Neural cell (in vitro differentiated cells): ENCODE results near the gene BDKRB1. TPM values are rescaled to one million over a fixed set of nuclear protein-coding genes. Genes with fewer than 3 reads are reported as not detected.

Experiments used
- H2AFZ ChIP-seq: fragments of 200-600, 300-800 bp; sonication (generic), shearing (Covaris generic); 2 replicates; pipeline ENCODE4 v1.6.0; 2014; ENCODE audit warnings: low read depth, mild to moderate bottlenecking, antibody characterized with exemption, low read length, moderate library complexity
- H3F3A ChIP-seq: fragments of 200-600 bp; shearing (Covaris generic); 2 replicates; pipeline ENCODE4 v1.6.1; 2016; ENCODE audit warnings: mild to moderate bottlenecking, moderate library complexity, mixed read lengths, antibody characterized with exemption, low read length; ENCODE audit not compliant: insufficient read depth, poor library complexity, severe bottlenecking
- H3K27ac ChIP-seq: fragments of 200-600, 300-800 bp; sonication (generic), shearing (Covaris generic); 2 replicates; pipeline ENCODE4 v1.5.1; 2014; ENCODE audit warnings: mild to moderate bottlenecking, low read length, moderate library complexity
- H3K27me3 ChIP-seq: fragments of 300-800, 200-600 bp; sonication (generic), shearing (Covaris generic); 2 replicates; pipeline ENCODE4 v1.6.0; 2014; ENCODE audit warnings: mild to moderate bottlenecking, low read depth, low read length, moderate library complexity; ENCODE audit not compliant: insufficient read depth
- H3K36me3 ChIP-seq: fragments of 300-800, 200-600 bp; sonication (generic), shearing (Covaris generic); 2 replicates; pipeline ENCODE4 v1.5.1; 2014; ENCODE audit warnings: mild to moderate bottlenecking, antibody characterized with exemption, low read length, moderate library complexity; ENCODE audit not compliant: insufficient read depth
- H3K4me2 ChIP-seq: fragments of 300-800, 200-600 bp; sonication (generic), shearing (Covaris generic); 2 replicates; pipeline ENCODE4 v1.6.0; 2014; ENCODE audit warnings: mild to moderate bottlenecking, low read length
- H3K4me3 ChIP-seq: fragments of 300-800, 200-600 bp; sonication (generic), shearing (Covaris generic); 2 replicates; pipeline ENCODE4 v1.5.1; 2014; ENCODE audit warnings: mild to moderate bottlenecking, low read length, moderate library complexity
- H3K79me2 ChIP-seq: fragments of 200-600 bp; shearing (Covaris generic); replicated peaks from 2 replicates; pipeline ENCODE4 v1.6.0; 2014; ENCODE audit warnings: mild to moderate bottlenecking, low read length, moderate library complexity; ENCODE audit not compliant: insufficient read depth
- H3K9ac ChIP-seq: fragments of 300-800, 200-600 bp; sonication (generic), shearing (Covaris generic); 2 replicates; pipeline ENCODE4 v1.6.1; 2016; ENCODE audit warnings: mild to moderate bottlenecking, low read length, mixed read lengths
- H3K9me2 ChIP-seq: fragments of 200-600 bp; shearing (Covaris generic); 2 replicates; pipeline ENCODE4 v1.6.1; 2016; ENCODE audit warnings: mild to moderate bottlenecking, low read length, mixed read lengths; ENCODE audit not compliant: insufficient read depth
- H3K9me3 ChIP-seq: fragments of 200-600, 300-800 bp; sonication (generic), shearing (Covaris generic); 2 replicates; pipeline ENCODE4 v1.6.1; 2016; ENCODE audit warnings: mild to moderate bottlenecking, mixed run types, low read length, moderate library complexity, mixed read lengths
- H4K20me1 ChIP-seq: fragments of 200-600 bp; shearing (Covaris generic); 2 replicates; pipeline ENCODE4 v1.6.1; 2016; ENCODE audit warnings: mild to moderate bottlenecking, mixed run types; ENCODE audit not compliant: insufficient read depth
- EP300 ChIP-seq: fragments of 450-650 bp; conservative IDR thresholded peaks from 2 replicates; pipeline ENCODE4 v1.6.1; 2014; ENCODE audit warnings: antibody characterized with exemption, mild to moderate bottlenecking, moderate library complexity; ENCODE audit not compliant: poor library complexity, severe bottlenecking
- EZH2 ChIP-seq: fragments of 200-600, 300-800 bp; shearing (Covaris generic), sonication (generic); IDR thresholded peaks from 2 replicates; pipeline ENCODE4 v1.6.1; 2014; ENCODE audit warnings: antibody characterized with exemption, low read length, borderline replicate concordance, mild to moderate bottlenecking; ENCODE audit not compliant: insufficient read depth, poor library complexity, severe bottlenecking
- MXI1 ChIP-seq: fragments of 450-650 bp; conservative IDR thresholded peaks from 2 replicates; pipeline ENCODE4 v1.6.1; 2014; ENCODE audit warnings: antibody characterized with exemption, mild to moderate bottlenecking; ENCODE audit not compliant: poor library complexity, severe bottlenecking
- POLR2AphosphoS5 ChIP-seq: IDR thresholded peaks from 2 replicates; pipeline ENCODE4 v1.6.1; 2012
- RAD21 ChIP-seq: fragments of 450-650 bp; conservative IDR thresholded peaks from 2 replicates; pipeline ENCODE4 v1.6.1; 2014; ENCODE audit warnings: antibody characterized with exemption, mild to moderate bottlenecking, moderate library complexity
- SMC3 ChIP-seq: fragments of 450-650 bp; conservative IDR thresholded peaks from 2 replicates; pipeline ENCODE4 v1.6.1; 2014; ENCODE audit warnings: antibody characterized with exemption, mild to moderate bottlenecking, moderate library complexity; ENCODE audit not compliant: poor library complexity
- TAF1 ChIP-seq: IDR thresholded peaks from 2 replicates; pipeline ENCODE4 v1.6.1; 2012; ENCODE audit warnings: low read depth
- polyA minus RNA-seq: library from RNA; depleted of rRNA, polyadenylated mRNA; stranded (reverse); fragments of >200 nt; gene quantifications from 2 replicates; pipeline ENCODE4 v1.2.3, GENCODE V29; 2014
- polyA plus RNA-seq: library from polyadenylated mRNA; depleted of rRNA; stranded (reverse); fragments of >200 nt; gene quantifications from 2 replicates; pipeline ENCODE4 v1.2.3, GENCODE V29; 2014
- TF ChIP-seq, protein P1 (sequence below): IDR thresholded peaks from 2 replicates; pipeline ENCODE4 v1.6.1; 2012; ENCODE audit warnings: borderline replicate concordance
- TF ChIP-seq, protein P2 (sequence below): fragments of 450-650 bp; IDR thresholded peaks from 2 replicates; pipeline ENCODE4 v1.5.1; 2014; ENCODE audit warnings: antibody characterized with exemption, mild to moderate bottlenecking, moderate library complexity; ENCODE audit not compliant: poor library complexity, severe bottlenecking

The BDKRB1 gene
- not detected in 2 replicates for polyA plus RNA-seq
- not detected in 2 replicates for polyA minus RNA-seq

DNA sequence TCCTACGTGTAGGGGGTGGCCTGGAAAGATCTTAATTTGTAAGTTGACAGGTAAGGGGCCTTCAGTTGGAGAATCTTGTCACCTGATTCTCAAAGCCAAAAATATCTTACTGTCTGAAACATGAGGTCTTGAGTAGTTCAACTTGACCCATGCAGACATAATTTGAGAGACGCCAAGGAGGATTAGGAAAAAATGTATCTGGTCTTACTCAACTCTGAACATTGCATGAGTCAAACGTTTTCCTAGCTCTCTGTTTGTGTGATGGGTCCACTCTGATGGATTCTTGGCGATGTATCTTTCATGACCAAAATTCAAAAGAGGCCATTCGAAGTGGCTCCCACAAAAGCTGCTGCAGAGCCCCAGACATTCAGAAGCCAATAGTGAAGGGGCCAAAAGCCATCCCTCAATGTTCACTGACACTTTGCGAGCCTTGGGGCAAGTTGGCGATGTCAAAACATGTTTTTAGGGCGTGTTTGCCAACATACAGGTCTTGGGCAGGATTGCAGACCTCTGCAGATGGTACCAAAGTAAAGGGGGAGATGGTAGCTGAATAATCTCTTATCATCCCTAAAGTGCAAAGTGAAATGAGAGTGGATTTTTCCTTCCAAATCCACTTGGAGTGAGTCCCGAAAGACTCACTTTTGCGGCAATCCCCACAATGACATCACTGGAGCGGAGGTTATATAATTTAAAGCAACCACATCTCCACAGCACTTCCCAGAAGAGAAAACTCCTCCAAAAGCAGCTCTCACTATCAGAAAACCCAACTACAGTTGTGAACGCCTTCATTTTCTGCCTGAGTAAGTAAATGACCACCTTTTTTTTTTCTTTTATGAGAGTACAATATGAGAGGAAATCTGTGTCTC lies at the start of gene BDKRB1:
Gene BDKRB1, plus strand, starts transcription at position 710 of the 866 bp plus-strand sequence. CDS start 7,473 bp downstream, outside the sequence.
- Histone ChIP-seq H3F3A (no peaks in the 10 kb centered on the region), H3K9me2 (no peaks in the 10 kb centered on the region), H2AFZ (no peak within 1 kb of the TSS), H3K9me3 (peaks cover 3% of the 10 kb centered on the region), H3K36me3 (no peaks in the 10 kb centered on the region), H3K27ac (no peak within 1 kb of the TSS), H3K4me2 (no peak within 1 kb of the TSS), H3K4me3 (no peak within 1 kb of the TSS), H3K27me3 (no peaks in the 10 kb centered on the region), H3K79me2 (no peaks in the 10 kb centered on the region), H3K9ac (no peak within 1 kb of the TSS), H4K20me1 (no peaks in the 10 kb centered on the region)
- TF ChIP-seq RAD21 (no peak), EP300 (no peak), MXI1 (no peak), POLR2AphosphoS5 (no peak), TAF1 (no peak), SMC3 (no peak), EZH2 (no peak)
- TF ChIP-seq, protein P1, sequence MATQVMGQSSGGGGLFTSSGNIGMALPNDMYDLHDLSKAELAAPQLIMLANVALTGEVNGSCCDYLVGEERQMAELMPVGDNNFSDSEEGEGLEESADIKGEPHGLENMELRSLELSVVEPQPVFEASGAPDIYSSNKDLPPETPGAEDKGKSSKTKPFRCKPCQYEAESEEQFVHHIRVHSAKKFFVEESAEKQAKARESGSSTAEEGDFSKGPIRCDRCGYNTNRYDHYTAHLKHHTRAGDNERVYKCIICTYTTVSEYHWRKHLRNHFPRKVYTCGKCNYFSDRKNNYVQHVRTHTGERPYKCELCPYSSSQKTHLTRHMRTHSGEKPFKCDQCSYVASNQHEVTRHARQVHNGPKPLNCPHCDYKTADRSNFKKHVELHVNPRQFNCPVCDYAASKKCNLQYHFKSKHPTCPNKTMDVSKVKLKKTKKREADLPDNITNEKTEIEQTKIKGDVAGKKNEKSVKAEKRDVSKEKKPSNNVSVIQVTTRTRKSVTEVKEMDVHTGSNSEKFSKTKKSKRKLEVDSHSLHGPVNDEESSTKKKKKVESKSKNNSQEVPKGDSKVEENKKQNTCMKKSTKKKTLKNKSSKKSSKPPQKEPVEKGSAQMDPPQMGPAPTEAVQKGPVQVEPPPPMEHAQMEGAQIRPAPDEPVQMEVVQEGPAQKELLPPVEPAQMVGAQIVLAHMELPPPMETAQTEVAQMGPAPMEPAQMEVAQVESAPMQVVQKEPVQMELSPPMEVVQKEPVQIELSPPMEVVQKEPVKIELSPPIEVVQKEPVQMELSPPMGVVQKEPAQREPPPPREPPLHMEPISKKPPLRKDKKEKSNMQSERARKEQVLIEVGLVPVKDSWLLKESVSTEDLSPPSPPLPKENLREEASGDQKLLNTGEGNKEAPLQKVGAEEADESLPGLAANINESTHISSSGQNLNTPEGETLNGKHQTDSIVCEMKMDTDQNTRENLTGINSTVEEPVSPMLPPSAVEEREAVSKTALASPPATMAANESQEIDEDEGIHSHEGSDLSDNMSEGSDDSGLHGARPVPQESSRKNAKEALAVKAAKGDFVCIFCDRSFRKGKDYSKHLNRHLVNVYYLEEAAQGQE: no peak
- TF ChIP-seq, protein P2, sequence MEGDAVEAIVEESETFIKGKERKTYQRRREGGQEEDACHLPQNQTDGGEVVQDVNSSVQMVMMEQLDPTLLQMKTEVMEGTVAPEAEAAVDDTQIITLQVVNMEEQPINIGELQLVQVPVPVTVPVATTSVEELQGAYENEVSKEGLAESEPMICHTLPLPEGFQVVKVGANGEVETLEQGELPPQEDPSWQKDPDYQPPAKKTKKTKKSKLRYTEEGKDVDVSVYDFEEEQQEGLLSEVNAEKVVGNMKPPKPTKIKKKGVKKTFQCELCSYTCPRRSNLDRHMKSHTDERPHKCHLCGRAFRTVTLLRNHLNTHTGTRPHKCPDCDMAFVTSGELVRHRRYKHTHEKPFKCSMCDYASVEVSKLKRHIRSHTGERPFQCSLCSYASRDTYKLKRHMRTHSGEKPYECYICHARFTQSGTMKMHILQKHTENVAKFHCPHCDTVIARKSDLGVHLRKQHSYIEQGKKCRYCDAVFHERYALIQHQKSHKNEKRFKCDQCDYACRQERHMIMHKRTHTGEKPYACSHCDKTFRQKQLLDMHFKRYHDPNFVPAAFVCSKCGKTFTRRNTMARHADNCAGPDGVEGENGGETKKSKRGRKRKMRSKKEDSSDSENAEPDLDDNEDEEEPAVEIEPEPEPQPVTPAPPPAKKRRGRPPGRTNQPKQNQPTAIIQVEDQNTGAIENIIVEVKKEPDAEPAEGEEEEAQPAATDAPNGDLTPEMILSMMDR: no peak

DNA sequence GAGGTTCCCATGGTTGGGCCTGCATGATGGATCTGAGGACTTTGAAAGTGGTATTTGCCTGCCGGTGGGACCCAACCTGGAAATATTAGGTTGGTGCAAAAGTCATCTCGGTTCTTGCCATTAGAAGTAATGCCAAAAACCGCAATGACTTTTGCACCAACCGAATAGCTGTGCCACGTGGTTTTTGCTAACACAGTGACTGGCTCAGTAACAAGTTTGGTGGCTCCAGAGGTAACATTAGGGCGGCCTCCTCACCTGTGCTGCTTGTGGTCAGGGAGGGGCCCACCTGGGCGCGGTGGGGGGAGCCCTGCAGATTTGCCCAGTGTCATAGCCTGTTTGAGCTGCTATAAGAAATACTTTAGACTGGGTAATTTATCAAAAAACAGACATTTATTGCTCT lies 49.5 kb upstream of the BDKRB1 start:
- H3K4me3 ChIP-seq: no peak overlapping the region
- no peak overlapping the region for H3K4me2 ChIP-seq
- no peak for TF ChIP-seq EP300
- TF ChIP-seq, protein P2: no peak
- no peak for TF ChIP-seq RAD21
- TF ChIP-seq, protein P1: no peak
- no peak for TF ChIP-seq TAF1
- no peak for TF ChIP-seq POLR2AphosphoS5
- no peak for TF ChIP-seq SMC3
- TF ChIP-seq EZH2: no peak
- no peak for TF ChIP-seq MXI1
- H3K27ac ChIP-seq: no peak overlapping the region
- no peaks in the 10 kb centered on the region for H3K9me3 ChIP-seq
- H3K9ac ChIP-seq: no peak overlapping the region
- no peaks in the 10 kb centered on the region for H3F3A ChIP-seq
- H2AFZ ChIP-seq: no peak overlapping the region
- no peaks in the 10 kb centered on the region for H3K9me2 ChIP-seq
- no peaks in the 10 kb centered on the region for H3K79me2 ChIP-seq
- peaks cover 5% of the 10 kb centered on the region for H3K27me3 ChIP-seq
- no peaks in the 10 kb centered on the region for H4K20me1 ChIP-seq
- H3K36me3 ChIP-seq: no peaks in the 10 kb centered on the region
